ENCODE results near the gene SEC61G. TPM values are rescaled to one million over a fixed set of nuclear protein-coding genes. Genes with fewer than 3 reads are reported as not detected.

SEC61G gene
- total and polyA plus RNA-seq, 10 donors = 52.8 to 290 (median 178) TPM

GRCh38 chr7:54799792-54800191 is 40.8 kb upstream of the SEC61G start:
- WGBS, 5 donors = 22 to 46% (median 33%) methylated on average over 3 of the region's 3 CpGs
- no peaks in the 10 kb centered on the region for H3K27me3 ChIP-seq (replicated peaks in 1 of 7)
- DNase-seq = no peak
- intact Hi-C loops (cut with DNase I; ENCODE audit: low total_unique reads) = no loop called here
- TF ChIP-seq CTCF (IDR thresholded peaks at IDR 0.05 in 8 of 11, conservative IDR thresholded peaks at IDR 0.05 in 3 of 11) = no peak
- TF ChIP-seq POLR2A (IDR thresholded peaks at IDR 0.05) = no peak
- no peak for TF ChIP-seq POLR2AphosphoS5 (IDR thresholded peaks at IDR 0.05)
- no peaks in the 10 kb centered on the region for H3K36me3 ChIP-seq
- H3K27ac ChIP-seq = no peak overlapping the region
- H3K9me3 ChIP-seq = no peaks in the 10 kb centered on the region
- peaks cover 0 to 4% (median 0%) of the 10 kb centered on the region in 6 donors for H3K4me1 ChIP-seq
- no peak overlapping the region for H3K4me3 ChIP-seq

- H3K9me3 ChIP-seq = no peaks in the 10 kb centered on the region
- H3K36me3 ChIP-seq = no peaks in the 10 kb centered on the region
- no peak overlapping the region for H3K27ac ChIP-seq
- whole genome bisulfite sequencing, 5 donors = 85 to 94% (median 90%) methylated on average over 4 of the region's 4 CpGs
- no peak overlapping the region for H3K4me3 ChIP-seq
- no peak for TF ChIP-seq POLR2AphosphoS5 (IDR thresholded peaks at IDR 0.05)
- no peak for TF ChIP-seq POLR2A (IDR thresholded peaks at IDR 0.05)
- no peak for TF ChIP-seq CTCF (IDR thresholded peaks at IDR 0.05 in 8 of 11, conservative IDR thresholded peaks at IDR 0.05 in 3 of 11)
- H3K27me3 ChIP-seq (replicated peaks in 1 of 7) = no peaks in the 10 kb centered on the region
- DNase-seq = no peak
- intact Hi-C loops (cut with DNase I; ENCODE audit: low total_unique reads) = no loop called here
- H3K4me1 ChIP-seq = peaks cover 0 to 4% (median 0%) of the 10 kb centered on the region in 6 donors
Observed at GRCh38 chr7:54798530-54798929, 39.5 kb upstream of the SEC61G start.

- peaks cover 0 to 7% (median 0%) of the 10 kb centered on the region in 7 donors for H3K27me3 ChIP-seq (replicated peaks in 1 of 7)
- WGBS, 5 donors = 71 to 87% (median 76%) methylated on average over 4 of the region's 4 CpGs
- DNase-seq = no peak
- H3K9me3 ChIP-seq = no peaks in the 10 kb centered on the region
- no peak overlapping the region for H3K4me3 ChIP-seq
- no peak overlapping the region for H3K27ac ChIP-seq
- no peaks in the 10 kb centered on the region for H3K36me3 ChIP-seq
- peaks cover 0 to 4% (median 0%) of the 10 kb centered on the region in 6 donors for H3K4me1 ChIP-seq
- TF ChIP-seq CTCF (IDR thresholded peaks at IDR 0.05 in 8 of 11, conservative IDR thresholded peaks at IDR 0.05 in 3 of 11) (no peak), POLR2A (IDR thresholded peaks at IDR 0.05) (no peak), POLR2AphosphoS5 (IDR thresholded peaks at IDR 0.05) (no peak)
- intact Hi-C loops (cut with DNase I; ENCODE audit: low total_unique reads) = no loop called here
Observed at GRCh38 chr7:54796853-54797252, 37.8 kb upstream of the SEC61G start.

- Histone ChIP-seq H3K27ac (no peak overlapping the region), H3K27me3 (replicated peaks in 1 of 7) (peaks cover 0 to 7% (median 0%) of the 10 kb centered on the region in 7 donors), H3K9me3 (no peaks in the 10 kb centered on the region), H3K36me3 (no peaks in the 10 kb centered on the region), H3K4me1 (peaks cover 0 to 4% (median 0%) of the 10 kb centered on the region in 6 donors), H3K4me3 (no peak overlapping the region)
- DNase-seq = no peak
- intact Hi-C loops (cut with DNase I; ENCODE audit: low total_unique reads) = no loop called here
- WGBS, 5 donors = 75 to 91% (median 85%) methylated on average over 6 of the region's 6 CpGs
- no peak for TF ChIP-seq CTCF (IDR thresholded peaks at IDR 0.05 in 8 of 11, conservative IDR thresholded peaks at IDR 0.05 in 3 of 11)
- no peak for TF ChIP-seq POLR2AphosphoS5 (IDR thresholded peaks at IDR 0.05)
- no peak for TF ChIP-seq POLR2A (IDR thresholded peaks at IDR 0.05)
Observed at GRCh38 chr7:54796150-54796549, 37.1 kb upstream of the SEC61G start.

Measured in spleen (tissue), 11 donors.